Stimulated activated CD4-positive, alpha-beta T cell treated with anti-CD3 and anti-CD28 coated beads, Interleukin-15, amount 100 ng/mL, for 1 hour (primary cell): ENCODE data around the gene D2HGDH.
"Not testable (repeated sequence)": the region's sequence is repeated elsewhere in the genome, so short reads cannot be mapped to it uniquely, and the experiment has no call there.

Experiments used
- DNase-seq, 2 donors: peaks; one replicate each; pipeline ENCODE4 v3.0.0-alpha.2; 2020; ENCODE audit warnings: low read depth in 1 of 2, low spot score in 1 of 2

The D2HGDH gene

DNA sequence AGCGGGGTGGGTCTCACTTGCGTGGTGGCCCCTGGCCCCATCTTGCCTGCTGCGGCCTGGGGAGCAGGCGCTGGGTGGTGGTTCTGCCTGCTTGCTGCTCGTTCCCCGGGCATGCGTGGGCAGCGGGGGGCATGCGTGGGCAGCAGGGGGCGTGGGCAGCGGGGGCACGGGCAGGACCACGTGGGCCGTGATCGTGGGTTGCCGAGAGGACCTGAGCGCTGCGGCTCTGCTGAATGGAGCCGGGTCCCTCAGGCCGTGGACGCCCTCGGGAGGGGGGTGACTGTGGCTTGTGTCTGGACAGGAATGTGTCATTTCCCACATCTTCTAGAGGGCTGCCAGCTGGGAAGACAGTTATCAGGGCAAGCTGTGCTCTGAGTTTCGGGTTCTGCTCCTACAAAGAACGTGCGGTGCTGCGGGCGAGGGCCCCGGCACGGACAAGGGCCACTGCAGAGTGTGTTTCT lies 33.9 kb downstream of the D2HGDH start:
- no peak for DNase-seq

DNA sequence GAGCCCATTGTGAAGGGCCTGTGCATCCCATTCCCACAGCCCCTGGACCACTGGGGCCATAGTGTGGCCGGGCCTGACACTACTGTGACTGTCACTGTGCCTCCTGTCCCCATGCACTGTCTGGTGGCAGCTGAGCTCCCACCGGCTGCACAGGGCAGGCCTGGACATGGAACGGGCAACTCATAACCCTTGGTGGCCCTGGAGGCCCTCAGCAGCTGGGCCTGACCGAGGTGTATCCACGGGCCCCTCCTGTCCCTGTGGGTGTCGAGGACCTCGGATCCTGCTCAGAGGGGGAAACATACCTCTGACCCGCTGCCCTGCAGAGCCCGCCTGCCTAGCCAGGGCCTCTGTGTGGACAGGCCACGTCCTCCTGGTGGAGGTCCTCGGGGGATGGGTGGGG lies 34.4 kb downstream of the D2HGDH start:
- no peak for DNase-seq

DNA sequence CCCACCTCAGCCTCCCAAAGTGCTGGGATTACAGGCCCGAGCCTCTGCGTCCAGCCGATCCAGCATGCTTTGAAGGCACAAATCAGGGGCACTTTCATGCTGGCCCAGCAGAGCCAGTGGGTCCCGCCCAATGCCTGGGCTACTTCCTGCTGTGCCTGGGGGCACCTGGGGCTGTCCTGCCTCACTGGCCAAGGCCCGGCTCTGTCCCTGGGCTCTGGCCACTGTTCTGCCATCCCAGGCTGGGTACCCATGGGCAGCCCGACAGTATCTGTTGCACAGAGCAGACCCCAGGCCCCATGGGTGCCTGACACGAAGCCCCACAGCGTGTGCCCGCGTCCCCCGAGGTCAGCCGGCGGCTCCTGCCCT lies 35.4 kb downstream of the D2HGDH start:
- no peak for DNase-seq

DNA sequence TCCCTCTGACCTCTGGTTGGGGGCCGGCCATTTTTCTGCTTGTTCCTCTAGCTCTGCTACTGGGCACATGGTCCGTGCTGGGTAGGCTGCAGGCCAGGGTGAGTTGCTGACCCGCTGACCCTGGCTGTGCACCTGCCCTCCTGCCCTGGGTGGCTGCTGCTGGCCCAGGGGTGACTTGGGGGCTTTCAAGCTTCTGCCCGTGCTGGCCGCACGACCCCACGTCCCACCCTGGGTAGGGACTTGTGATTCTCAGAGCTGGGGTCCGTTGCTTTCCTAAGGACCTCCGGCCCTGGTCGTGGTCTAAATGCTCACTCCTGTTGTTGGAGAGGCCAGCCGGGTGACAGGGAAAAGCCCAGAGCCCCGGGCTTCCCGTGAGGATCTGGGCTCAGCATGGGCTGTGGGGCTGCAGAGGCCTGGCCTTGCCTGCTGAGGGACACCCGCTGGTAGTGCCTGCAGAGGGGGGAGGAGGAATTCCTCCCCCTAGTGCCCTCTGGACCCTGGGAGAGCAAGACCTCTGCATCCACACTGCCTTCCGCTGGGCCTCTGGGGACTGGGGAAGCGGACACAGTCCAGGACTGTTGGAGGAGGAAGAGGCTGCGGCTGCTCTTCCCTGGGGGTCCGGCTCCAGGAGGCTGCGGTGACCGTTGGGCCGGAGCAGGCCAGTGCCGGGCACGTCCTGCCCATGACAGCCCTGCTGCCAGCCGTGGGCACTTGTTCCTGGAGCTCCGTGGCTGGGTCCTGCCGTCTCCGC lies 35.9 kb downstream of the D2HGDH start:
- DNase-seq: no peak

DNA sequence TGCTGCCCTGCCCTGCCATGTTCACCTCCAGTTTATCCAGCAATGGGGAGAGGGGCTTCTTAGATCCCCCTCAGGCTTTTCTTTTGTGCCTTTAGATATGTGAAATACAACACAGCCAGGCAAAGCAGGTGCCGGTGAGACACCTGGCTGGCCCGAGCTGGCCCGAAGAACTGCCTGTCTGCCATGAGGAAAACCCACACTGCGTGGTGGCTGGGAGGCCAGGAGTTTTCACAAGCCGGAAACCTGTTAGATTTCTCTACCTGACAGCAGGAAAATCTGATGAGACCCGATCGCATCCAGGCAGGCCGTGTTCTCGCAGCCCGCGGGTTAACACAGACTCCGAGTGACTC lies 36.5 kb downstream of the D2HGDH start:
- DNase-seq: no peak

DNA sequence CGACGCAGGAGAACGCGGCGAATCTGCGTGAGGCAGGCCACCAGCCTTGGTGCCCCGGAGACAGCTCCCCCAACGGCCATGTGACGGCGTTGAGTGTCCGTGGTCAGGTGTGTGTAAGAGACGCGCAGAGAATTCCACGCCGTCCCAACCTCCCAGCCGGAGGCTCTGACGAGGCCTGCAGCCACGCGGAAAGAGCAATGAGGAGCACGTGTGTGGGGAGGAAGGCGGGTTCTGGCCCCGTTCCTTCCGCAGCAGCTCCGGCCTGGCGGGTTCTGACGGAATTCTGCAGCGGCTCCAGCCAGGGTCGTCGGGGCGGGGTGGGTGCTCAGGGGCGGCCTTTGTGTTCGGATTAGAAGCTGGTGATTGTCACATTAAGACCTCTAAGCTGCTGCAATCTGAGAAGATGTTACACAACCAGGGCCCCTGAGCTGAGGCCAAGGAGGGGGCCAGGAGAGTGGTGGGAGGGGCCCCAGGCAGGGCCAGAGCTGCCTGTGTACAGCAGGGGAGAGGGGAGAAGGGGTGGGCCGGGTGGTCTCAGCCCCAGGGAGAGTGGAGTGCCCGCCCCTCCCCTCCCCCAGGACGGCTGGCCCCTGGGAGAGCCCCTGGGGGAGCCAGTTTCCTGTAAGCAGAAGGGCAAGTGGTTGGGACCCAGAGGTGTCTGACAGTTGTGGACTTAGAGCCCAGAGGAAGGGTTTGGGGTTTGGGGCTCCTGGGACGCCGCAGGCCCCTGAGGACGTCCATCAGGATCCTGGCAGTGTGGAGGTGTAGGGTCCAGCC lies 37.0 kb downstream of the D2HGDH start:
- DNase-seq: no peak

DNA sequence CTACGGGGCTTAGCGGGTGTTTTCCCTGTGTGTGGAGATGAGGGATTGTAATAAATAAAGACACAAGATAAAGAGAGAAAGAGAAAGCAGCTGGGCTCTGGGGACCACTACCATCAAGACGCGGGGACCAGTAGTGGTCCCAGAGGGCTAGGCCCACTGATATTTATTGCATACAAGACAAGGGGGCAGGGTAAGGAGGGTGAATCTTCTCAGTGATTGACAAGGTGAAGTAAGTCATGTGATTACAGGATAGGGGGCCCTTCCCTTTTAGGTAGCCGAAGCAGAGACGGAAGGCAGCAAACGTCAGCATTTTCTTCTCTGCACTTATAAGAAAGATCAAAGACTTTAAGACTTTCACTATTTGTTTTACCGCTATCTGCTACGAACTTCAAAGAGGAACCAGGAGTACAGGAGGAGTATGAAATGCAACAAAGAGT lies 37.7 kb downstream of the D2HGDH start:
- no peak for DNase-seq

DNA sequence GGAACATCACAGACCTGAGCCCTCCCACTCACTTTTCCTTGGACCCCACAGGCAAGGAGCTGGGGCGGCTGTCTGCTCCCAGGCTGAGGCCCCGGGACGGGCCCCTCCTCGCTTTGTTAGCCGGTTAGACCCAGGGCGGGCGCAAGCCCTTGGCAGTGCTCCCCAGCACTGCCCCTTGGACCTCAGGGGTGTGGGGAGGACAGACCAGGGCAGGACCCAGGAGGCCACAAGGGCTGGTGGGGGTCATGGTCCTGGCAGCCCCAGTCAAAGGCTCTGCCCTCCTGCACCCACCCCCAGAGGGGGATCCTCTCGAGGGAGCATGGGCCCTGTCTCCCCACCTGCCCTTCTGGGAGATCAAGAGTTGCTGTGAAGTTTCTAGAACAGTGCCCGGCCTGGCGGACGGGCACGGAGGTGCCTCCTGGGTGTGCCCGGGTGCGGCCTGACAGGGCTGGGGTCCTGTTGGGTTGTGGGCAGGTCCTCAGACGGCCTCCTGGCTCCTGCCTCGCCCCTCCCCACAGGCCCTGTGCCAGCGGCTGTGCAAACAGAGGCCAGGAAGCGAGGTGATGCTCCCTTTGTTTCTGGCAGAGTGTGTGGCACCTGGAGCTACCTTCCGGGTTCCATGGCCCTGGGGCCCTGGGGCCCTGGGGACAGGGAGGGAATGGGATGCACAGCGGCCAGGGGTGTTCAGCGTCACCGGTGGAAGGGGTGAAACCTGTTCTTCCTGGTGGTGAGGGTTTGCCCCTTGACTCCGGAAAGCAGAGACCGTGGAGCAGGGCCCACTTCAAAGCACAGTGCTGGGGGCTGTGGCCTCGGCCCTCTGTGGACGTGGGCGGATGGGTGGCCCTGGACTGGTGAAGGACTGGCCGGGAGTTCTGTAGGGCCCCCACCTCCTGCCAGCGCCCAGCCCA lies 39.3 kb downstream of the D2HGDH start:
- DNase-seq: no peak

DNA sequence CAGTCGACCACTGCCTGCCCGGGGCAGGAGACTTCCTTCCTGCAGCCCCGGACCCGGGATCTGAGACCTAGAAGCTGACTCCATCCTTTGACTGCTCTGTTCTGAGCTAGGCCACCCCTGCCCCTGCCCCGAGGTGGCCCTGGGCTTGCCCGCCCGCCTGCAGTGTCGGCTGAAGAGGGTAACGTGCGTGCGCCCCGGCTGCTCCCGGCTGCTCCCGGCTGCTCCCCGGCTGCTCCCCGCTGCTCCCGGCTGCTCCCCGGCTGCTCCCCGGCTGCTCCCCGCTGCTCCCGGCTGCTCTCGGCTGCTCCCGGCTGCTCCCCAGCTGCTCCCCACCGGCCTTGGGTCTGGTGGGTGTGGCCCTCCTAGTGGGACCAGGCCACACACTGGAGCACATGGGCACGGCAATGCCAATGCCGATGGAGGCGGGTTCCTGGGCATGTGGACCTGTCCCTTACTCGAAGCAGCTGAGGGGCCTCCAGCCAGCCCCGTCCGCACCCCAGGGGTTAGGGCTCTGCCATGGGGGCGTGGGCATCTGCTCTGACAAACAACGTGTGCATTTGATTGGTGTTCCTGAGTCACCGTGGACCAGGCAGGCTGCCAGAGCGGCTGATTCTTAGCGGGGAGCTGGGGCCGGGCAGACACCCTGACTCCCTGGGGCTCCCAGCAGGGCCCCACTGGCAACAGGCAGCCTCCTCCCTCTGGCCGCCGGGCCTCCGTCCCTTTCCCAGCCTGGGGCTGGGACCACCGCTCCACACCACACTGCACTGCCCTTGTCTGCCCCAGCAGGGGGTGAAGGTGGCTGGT lies 40.2 kb downstream of the D2HGDH start:
- DNase-seq: no peak

DNA sequence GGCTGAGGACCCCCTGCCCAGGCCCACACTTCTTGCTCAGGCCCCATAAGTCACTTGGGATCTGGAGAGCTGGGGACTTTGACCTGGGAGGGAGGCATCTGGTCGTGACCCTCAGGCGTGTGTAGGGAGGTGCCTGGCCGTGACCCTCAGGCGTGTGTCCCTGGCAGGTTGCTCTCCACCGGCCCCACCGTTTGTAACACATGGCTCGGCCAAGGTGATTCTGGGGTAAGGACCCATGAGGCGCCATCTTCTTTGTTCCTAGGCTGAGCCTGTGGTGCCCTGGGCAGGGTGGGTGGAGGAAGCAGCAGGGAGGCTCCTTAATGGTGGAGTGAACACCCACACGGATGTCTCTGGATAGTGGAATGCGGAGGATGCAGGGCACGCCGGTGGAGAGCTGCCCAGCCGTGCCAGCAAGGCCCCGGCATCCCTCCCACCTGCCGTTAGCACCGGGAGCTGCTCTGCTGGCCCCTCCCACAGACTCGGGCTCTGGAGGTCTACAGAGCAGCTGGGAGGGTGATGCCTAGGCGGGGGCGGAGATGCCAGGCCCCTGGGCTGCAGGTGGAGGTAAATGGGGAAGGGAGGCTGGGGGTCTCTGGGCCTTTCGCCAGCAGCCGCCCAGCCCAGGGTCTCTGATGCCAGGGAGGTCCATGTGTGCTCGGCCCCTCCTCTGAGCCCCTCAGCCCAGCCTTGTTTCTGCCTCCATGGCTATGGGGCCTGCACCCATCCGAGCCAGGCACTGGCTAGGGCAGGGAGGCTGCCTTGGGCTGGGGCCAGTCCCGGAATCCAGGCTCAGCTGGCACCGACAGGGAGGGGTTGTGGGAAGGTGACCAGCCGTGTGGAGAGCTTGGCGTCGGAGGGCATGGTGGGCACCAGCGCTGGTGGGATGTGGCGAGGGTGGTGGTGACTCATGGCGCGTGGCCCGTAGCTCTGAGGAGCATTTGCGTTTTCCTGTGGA lies 41.1 kb downstream of the D2HGDH start:
- DNase-seq: no peak

DNA sequence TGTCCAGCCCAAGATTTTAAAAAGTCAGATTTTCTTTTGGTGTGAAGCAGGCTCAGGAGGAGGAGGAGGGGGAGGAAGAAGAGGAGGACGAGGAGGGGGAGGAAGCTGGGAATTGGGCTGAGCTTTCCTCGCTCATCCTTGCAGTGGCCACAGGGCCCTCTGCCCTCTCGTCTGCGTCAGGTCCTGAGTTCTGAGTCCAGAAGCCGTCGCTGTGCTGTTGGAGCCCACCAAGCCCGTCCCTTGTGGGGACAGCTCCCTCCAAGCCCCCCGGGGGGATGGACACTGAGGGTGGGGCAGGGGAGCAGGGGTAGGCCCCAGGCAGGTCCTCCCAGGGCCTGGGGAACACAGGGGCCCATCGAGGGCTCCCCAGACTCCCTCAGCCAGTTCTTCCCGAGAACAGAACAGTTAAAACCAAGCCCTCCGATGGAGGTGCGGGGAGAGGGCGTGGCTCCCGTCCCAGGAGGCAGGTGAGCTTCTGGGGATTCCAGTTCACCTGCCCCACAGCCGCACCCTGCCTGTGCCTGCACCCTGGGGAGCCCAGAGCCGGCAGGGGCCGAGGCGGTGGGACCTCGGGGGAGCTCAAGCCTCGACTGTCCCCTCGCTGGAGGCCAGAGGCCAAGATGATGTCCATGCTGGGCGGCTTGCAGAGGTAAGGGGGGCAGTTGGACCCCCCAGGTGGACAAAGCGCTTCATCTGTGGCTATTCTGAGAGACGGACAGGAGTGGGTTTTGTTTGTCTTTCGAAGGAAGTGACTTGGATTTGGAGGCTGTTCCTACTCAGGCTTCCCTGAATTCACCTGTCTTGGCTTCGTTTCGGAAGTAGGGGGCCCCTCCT lies 42.1 kb downstream of the D2HGDH start, which contains the start of gene GAL3ST2:
Gene GAL3ST2 (plus strand): TSS at position 487 of the 834 bp plus-strand sequence. CDS start 134 bp downstream, at position 621.
- DNase-seq: no peak

DNA sequence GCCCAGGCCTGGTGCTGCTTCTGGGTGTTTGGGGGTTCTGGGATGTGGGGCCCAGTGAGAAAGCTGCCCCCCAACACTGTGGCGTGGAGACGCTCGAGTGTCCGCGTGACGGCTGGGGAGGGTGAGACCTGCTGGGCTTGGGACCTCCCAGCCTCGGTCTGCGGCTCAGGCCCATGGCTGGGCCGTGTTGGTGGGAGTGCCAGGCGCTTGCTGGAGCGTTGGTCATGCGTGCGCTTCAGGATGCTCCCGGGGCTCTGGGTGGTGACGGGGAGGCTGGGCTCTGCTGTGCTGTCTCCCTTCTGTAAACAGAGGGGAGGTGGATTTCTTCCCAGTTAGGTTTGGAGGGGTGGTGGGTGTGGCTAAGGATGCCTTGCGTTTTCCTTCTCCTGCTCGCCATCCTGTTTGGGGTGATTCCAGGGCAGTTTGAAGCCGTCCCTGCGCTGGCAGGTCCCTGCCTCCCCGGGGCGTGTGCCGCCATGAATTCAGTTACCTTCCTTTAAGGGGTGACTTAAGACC lies 42.8 kb downstream of the D2HGDH start:
- no peak for DNase-seq

DNA sequence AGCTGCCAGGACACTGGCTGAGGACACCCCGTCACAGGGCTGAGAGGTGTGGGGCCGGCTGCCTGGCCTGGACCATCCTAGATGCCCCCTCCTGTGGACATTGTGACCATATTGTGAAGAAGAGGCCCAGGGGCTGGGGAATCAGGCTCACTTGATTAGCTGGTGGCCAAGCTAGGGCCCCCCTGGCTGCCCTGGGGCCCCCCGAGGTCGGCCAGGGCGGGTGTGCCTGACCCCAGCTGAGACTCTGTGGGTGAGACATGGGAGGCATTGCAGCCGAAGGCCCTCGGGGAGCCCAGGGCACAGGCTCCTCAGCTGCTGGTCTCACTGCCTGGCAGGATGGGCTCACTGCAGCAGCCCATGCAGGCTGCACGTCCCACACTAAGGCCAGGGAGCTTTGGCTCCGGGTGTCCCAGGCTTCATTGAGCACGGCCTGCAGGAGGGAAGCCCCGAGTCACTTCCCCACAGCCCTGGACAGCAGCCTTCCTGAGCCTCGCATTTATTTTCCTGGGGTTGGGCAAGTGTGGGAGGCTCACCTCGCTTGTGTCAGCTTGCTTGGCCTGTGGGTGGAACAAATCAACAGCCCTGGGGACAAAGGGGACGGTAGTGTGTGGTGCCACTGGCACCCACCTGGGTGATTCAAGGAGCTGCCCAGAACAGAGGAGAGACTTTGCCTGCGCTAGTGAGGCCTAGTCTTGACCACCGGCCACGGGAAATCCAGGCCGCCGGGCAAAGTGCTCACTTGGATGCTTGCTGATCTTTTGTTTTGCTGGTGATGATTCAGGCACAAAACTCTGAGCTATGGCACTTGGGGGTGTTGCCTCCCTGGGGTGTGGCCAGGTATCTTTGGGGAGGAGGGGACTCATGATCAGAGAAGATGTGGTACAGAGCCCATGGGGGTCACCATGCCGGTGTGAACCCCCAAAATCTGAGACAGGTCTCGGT lies 43.5 kb downstream of the D2HGDH start:
- DNase-seq: no peak

DNA sequence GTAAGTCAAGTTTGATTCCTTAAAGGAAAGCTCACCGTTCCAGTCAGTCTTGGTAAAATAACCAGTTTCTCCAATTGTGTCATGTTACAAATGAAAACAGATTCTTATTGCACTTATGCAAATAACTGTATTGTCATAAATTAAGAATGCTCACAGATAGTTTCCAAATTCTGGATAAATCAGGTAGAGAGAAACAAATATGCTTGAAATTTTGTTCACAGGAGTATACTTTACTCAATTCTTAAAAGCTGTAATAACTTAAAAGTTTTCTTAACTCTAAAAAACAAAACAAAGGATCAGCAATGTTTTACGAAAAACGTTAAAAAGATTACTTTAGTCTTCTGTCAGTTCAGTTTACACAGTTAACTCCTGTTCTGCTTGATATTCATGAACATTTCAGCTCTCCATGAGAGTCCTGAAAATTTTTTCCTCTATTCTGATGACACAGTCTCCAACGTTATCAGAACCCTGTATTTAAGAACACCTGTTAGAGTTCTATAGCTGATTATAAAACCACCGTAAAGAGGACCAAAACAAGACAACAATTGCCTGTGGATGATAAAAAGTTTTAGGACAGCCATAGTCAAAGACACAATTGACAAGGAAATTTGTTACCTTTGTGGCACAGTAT lies 46.6 kb downstream of the D2HGDH start:
- DNase-seq: no peak

DNA sequence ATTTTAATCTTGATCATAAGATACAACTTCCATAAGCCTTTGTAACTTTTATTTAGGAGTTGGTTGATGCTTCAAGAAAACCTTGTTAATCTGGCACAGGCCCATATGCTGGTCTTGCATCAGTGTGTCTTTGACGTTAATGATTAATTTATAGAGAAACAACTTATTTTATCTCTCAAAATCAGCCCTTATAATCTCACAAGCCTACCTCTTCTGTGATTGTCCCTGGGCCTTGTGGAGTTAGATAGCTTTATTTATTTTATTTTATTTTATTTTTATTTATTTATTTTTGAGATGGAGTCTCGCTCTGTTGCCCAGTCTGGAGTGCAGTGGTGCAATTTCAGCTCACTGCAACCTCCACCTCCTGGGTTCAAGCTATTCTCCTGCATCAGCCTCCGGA lies 47.6 kb downstream of the D2HGDH start:
- not testable (repeated sequence) for DNase-seq

DNA sequence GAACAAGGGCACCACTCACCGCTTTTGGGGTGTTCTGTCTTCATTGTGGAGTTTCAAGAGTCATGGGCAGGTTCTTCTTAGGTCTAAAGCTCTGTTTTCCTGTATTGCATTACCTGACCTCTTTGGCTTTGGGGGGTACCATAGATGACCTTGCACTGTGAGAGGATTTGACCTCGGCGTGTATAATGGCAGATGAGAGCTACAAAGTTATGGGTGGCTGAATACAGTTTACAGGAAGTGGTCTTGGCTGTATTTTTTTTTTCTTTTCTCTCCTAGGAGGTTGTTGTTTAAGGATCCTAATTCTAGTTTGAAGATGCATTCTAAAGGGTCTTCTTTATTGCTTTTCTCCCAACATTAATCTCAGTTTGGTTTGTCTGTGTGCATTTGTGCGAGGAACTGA lies 53.7 kb downstream of the D2HGDH start:
- no peak for DNase-seq

DNA sequence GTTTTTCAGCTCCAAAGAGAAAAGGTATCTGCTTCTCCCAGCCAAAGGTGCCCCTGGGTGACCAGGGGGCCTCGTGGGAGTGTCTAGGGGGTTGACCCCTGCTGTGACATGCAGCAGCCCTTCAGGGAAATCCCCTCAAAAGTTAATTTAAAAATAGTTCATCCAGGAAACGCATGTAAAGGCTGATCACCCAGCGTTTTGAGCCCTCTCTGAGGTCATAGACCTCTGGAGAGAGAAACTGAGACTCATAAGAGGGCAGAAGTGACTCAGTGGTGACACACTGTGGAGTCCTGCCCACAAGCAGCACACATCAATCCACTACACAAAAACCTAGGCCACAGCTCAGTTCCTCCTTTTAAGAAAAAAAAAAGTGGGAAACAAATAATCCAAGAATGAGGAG lies 54.1 kb downstream of the D2HGDH start:
- no peak for DNase-seq
